ENCODE measurements around the gene C22orf15. TPM values are rescaled to one million over a fixed set of nuclear protein-coding genes. Genes with fewer than 3 reads are reported as not detected.

C22orf15 gene
- total and polyA plus RNA-seq, 9 of the 15 experiments (the other 6 are each of a cell fraction or from before 2014, with no cell fraction given) = 0.07 TPM; not detected in 8

- TF ChIP-seq, protein P1, sequence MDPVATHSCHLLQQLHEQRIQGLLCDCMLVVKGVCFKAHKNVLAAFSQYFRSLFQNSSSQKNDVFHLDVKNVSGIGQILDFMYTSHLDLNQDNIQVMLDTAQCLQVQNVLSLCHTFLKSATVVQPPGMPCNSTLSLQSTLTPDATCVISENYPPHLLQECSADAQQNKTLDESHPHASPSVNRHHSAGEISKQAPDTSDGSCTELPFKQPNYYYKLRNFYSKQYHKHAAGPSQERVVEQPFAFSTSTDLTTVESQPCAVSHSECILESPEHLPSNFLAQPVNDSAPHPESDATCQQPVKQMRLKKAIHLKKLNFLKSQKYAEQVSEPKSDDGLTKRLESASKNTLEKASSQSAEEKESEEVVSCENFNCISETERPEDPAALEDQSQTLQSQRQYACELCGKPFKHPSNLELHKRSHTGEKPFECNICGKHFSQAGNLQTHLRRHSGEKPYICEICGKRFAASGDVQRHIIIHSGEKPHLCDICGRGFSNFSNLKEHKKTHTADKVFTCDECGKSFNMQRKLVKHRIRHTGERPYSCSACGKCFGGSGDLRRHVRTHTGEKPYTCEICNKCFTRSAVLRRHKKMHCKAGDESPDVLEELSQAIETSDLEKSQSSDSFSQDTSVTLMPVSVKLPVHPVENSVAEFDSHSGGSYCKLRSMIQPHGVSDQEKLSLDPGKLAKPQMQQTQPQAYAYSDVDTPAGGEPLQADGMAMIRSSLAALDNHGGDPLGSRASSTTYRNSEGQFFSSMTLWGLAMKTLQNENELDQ (CRISPR knock-in tag; IDR thresholded peaks at IDR 0.05; ENCODE audit: borderline replicate concordance) = no peak
- TF ChIP-seq MXD1 (CRISPR knock-in tag; IDR thresholded peaks at IDR 0.05; ENCODE audit: borderline replicate concordance, poor library complexity, severe bottlenecking) (no peak), SP1 (CRISPR knock-in tag; IDR thresholded peaks at IDR 0.05) (peak; percentile 57), POLR2H (tag; IDR thresholded peaks at IDR 0.05; ENCODE audit: low read depth) (peak; percentile 66; the same call in 1 of the 2 replicates), PTTG1 (tag; IDR thresholded peaks at IDR 0.05; ENCODE audit: low read depth) (no peak), ZNF507 (tag; conservative IDR thresholded peaks at IDR 0.05) (no peak), MAX (CRISPR knock-in tag; IDR thresholded peaks at IDR 0.05) (no peak; the same call in 1 of the 2 replicates), NONO (IDR thresholded peaks at IDR 0.05; ENCODE audit: low read depth in 2 of 2, low read length in 1 of 2) (peak in 1 of 2 experiments; percentile 55; a peak in 2 of 4 replicates), RERE (CRISPR knock-in tag; IDR thresholded peaks at IDR 0.05; ENCODE audit: borderline replicate concordance) (no peak), GABPB1 (CRISPR knock-in tag; IDR thresholded peaks at IDR 0.05) (peak; percentile 63; the same call in 1 of the 2 replicates), MAZ (CRISPR knock-in tag; conservative IDR thresholded peaks at IDR 0.05 in 1 of 2, IDR thresholded peaks at IDR 0.05 in 1 of 2) (peak; percentile 34 to 55; a peak in 3 of 4 replicates), TBP (optimal IDR thresholded peaks at IDR 0.05; ENCODE audit: low read depth, low read length) (peak; percentile 78), CBFA2T2 (conservative IDR thresholded peaks at IDR 0.05) (no peak), ZNF79 (CRISPR knock-in tag; IDR thresholded peaks at IDR 0.05; ENCODE audit: low read depth) (no peak), GMEB1 (CRISPR knock-in tag; IDR thresholded peaks at IDR 0.05) (peak; percentile 92)
These were observed 24.2 kb downstream of the C22orf15 start, which contains the start of gene SMARCB1 (continued) for GRCh38 chr22:23786752-23787599.
